ENCODE data around the gene IL19.

IL19 gene

DNA sequence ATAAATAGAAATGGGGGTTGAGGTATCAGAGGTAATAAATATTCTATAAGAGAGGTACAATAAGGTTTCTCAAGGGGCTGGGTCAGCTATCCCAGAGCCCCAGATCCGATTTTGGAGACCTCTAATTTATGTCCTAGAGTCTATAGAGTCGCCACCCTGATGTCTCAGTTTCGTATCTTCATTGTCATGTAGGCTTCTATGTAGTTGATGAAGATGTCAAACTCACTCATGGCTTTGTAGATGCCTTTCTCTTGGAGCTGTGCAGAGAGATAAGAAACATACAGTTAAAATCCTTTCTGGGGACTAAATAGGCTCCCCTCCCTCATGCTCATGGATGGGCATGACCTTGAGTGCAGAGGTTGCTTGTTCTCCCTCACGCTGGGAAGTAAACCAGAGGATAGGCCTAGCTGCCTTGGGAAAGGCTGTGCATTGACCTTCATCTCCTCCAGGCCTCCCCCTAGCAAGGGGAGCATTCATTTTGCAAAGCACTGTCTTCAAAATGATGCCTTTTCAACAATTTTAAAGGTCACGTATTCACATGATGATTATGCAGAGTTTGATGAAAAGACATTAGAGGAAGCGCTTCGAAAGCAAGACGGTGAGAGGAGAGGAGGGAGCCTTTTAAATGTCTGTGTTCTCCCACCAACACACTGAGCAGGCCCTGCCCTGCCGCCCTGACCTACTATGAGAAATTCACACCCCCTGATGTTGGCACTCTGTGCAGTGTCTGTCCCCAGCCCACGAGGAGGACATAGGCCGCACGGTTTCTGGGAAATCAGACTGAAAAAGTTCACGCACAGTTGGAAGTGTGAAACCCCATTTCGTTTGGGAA lies 1.9 kb upstream of the IL19 start:
- ChIA-PET POLR2A (ENCODE audit: low non-redundant PET) (interaction anchor here (0.6 kb wide), 1 partner anchor 8 kb away, joined by 4 read pairs; no protein-coding TSS in a partner anchor), CTCF (interaction anchor here (0.6 to 1.8 kb wide), 6 partner anchors 10 to 289 kb away, joined by 3 to 9 read pairs (median 4); no protein-coding TSS in a partner anchor)
- no peak for DNase-seq (ENCODE audit: low spot score)
- TF ChIP-seq, protein P1, sequence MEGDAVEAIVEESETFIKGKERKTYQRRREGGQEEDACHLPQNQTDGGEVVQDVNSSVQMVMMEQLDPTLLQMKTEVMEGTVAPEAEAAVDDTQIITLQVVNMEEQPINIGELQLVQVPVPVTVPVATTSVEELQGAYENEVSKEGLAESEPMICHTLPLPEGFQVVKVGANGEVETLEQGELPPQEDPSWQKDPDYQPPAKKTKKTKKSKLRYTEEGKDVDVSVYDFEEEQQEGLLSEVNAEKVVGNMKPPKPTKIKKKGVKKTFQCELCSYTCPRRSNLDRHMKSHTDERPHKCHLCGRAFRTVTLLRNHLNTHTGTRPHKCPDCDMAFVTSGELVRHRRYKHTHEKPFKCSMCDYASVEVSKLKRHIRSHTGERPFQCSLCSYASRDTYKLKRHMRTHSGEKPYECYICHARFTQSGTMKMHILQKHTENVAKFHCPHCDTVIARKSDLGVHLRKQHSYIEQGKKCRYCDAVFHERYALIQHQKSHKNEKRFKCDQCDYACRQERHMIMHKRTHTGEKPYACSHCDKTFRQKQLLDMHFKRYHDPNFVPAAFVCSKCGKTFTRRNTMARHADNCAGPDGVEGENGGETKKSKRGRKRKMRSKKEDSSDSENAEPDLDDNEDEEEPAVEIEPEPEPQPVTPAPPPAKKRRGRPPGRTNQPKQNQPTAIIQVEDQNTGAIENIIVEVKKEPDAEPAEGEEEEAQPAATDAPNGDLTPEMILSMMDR (conservative IDR thresholded peaks at IDR 0.05; ENCODE audit: low read depth), result no peak
- H3K27ac ChIP-seq, result no peak overlapping the region

DNA sequence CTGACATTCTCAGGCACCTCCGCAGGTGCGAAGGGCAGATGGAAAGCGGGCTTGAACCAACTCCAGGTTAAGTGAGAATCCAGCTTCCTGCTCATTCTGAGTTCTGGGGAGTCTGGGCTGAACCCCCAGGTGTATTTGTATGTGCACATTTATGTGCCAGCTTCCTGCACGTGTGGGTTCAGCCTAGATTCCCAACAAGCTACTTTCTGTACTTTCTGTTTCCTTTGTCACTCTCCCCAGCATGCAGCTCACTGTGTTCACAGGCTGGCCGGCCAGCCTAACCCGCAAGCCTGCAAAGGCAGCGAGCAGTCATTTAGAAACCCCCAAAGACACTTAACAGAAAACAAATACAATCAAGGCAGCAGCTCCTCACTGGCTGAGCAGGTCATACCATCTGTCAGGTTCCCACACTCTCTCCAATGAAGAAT lies 1.3 kb upstream of the IL19 start:
- POLR2A ChIA-PET (ENCODE audit: low non-redundant PET), result no interaction called here
- no peak overlapping the region for H3K27ac ChIP-seq
- CTCF ChIA-PET, result interaction anchor here (0.6 to 1.8 kb wide), 3 partner anchors 9 to 116 kb away, joined by 3 to 9 read pairs (median 3); no protein-coding TSS in a partner anchor

DNA sequence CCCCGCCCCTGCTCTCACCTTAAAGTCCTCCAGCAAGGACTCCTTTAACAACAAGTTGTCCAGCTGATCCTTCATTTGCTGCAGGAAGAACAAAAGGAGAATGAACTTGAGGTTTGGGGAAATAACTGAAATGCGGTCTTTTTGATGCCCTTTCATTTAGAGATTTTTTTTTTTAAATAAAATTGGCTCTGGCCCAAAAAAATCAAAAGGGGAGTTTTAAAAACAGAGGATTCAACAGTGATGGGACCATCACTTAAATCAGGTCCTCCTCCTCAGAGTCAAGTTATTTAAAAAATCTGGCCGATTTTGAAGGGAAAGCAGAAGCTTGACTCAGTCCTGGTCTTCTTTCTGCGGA lies 742 bp downstream of the IL19 start:
- no peak overlapping the region for H3K27ac ChIP-seq
- ChIA-PET POLR2A (ENCODE audit: low non-redundant PET) (no interaction called here), CTCF (interaction anchor here (0.6 to 1.9 kb wide), 5 partner anchors 8 to 278 kb away, joined by 3 to 8 read pairs (median 3); no protein-coding TSS in a partner anchor)
- DNase-seq (ENCODE audit: low spot score), result no peak
- TF ChIP-seq, protein P1 (conservative IDR thresholded peaks at IDR 0.05; ENCODE audit: low read depth), result no peak

More for the DNA sequence above, 1.3 kb upstream of the IL19 start:
- TF ChIP-seq, protein P1 (conservative IDR thresholded peaks at IDR 0.05; ENCODE audit: low read depth), result no peak
- no peak for DNase-seq (ENCODE audit: low spot score)

DNA sequence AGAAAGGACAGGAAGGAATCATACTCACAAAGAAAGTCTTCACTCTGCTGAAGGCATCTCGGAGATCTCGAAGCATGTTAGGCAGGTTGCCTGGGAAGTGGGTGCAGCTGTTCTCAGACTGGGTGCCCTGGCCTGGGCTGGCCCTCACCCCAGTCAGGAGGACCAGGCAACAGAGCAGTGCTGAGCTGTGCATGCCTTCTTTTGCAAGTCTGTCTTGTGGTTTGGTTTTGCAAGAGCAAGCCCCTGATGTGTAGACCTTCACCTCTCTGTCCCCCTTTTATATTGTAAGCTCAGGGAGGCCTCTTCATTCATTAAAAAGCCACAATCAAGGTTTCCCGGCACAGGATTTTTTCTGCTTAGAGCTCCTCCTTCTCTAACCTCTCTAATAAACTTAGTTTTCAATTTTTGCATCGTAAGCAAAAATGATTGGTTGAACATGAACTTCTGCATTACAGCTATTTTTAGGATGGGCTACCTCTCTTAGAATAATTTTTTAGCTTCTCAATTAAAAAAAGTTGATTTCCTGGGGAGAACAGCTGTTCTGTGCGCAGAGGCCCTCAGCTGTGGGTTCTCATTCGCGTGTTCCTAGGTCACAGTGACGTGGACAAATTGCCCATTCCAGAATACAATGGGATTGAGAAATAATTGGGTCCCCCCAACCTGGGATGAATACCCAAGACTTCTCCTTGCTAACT lies 1.8 kb downstream of the IL19 start, which contains the start of gene IL10:
TSS of gene IL10 (minus strand) at position 252 of the 695 bp plus-strand sequence. CDS start at position 193, 59 bp downstream.
- CTCF ChIA-PET, result interaction anchor here (0.6 kb wide), 1 partner anchor 204 kb away, joined by 3 read pairs; no protein-coding TSS in a partner anchor

DNA sequence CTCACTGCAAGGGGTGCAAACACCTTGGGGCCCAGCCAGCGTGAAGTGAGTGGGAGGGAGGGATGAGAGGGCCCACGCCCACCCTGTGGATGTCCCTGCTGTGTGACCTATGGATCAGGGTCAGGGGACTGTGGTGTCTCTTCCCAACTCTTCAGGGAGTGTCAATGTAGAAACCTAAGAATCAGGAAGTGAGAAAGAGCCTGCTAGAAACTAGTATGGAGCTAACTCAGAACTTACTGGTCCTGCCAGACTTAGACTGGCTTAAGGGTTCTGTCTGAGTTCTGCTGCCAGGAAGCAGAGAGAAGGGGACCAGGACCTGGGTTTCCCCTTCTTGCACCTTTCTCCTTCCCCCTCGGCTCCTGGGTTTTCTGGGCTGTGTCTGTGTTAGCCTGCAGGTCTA lies 3.5 kb downstream of the IL19 start:
- TF ChIP-seq, protein P1 (conservative IDR thresholded peaks at IDR 0.05; ENCODE audit: low read depth), result no peak
- no peak overlapping the region for H3K27ac ChIP-seq
- ChIA-PET CTCF (no interaction called here), POLR2A (ENCODE audit: low non-redundant PET) (no interaction called here)
- DNase-seq (ENCODE audit: low spot score), result no peak

More for the DNA sequence above, 1.8 kb downstream of the IL19 start, which contains the start of gene IL10:
- H3K27ac ChIP-seq, result no peak within 1 kb of the TSS
- no peak for DNase-seq (ENCODE audit: low spot score)
- POLR2A ChIA-PET (ENCODE audit: low non-redundant PET), result interaction anchor here (0.7 kb wide), 1 partner anchor 88 kb away, joined by 3 read pairs; no protein-coding TSS in a partner anchor
- TF ChIP-seq, protein P1 (conservative IDR thresholded peaks at IDR 0.05; ENCODE audit: low read depth), result no peak

DNA sequence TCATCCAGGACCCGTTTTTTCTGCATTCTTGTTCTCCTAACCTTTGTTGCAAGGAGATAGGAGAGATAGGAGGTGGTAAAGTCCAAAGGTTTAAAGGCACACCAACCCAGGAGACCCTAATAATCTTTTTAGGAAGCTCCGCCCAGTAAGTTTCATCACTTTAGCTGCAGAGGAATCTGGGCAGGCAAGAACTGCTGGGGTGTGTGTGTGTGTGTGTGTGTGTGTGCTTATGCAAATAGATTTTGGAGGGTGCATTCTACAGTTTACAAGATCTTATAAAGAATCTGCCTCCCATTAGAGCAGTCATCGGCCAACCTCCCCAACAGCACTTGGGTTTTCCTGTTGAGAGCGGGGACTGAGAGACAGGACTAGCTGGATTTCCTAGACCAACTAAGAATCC lies 5.7 kb downstream of the IL19 start:
- TF ChIP-seq, protein P1 (conservative IDR thresholded peaks at IDR 0.05; ENCODE audit: low read depth), result no peak
- H3K27ac ChIP-seq, result no peak overlapping the region
- no peak for DNase-seq (ENCODE audit: low spot score)
- POLR2A ChIA-PET (ENCODE audit: low non-redundant PET), result no interaction called here
- CTCF ChIA-PET, result interaction anchor here (0.6 kb wide), 1 partner anchor 65 kb away, joined by 3 read pairs; no protein-coding TSS in a partner anchor

Measured in RWPE1 (cell line).